PC-3 (cell line): ENCODE results near the gene OMA1. TPM values are rescaled to one million over a fixed set of nuclear protein-coding genes. Genes with fewer than 3 reads are reported as not detected.
"Not testable (repeated sequence)": the region's sequence is repeated elsewhere in the genome, so short reads cannot be mapped to it uniquely, and the experiment has no call there.

Experiments
- ATAC-seq: fragments of 200-7000 bp; cut with Tn5 transposase; 2 replicates; pipeline ENCODE4 v1.9.1; 2020; ENCODE audit warnings: mild to moderate bottlenecking, moderate library complexity
- BruUV-seq: library from RNA; stranded (reverse); fragments of 400-500 nt; replicated peaks from 2 replicates; lab custom pipeline; 2021; lab: Mats Ljungman, UMichigan
- CTCF ChIA-PET: fragments of 300-600 bp; sonication (Branson Sonifier 250); formaldehyde crosslinking; loops from one replicate; lab custom pipeline; 2022; ENCODE audit warnings: antibody characterized with exemption; lab: Charles Lee
- POLR2A ChIA-PET: fragments of 300-600 bp; sonication (Branson Sonifier 250); formaldehyde crosslinking; loops from one replicate; lab custom pipeline; 2022; ENCODE audit warnings: antibody characterized with exemption; ENCODE audit not compliant: unreplicated experiment; lab: Charles Lee
- DNase-seq: peaks from one replicate; pipeline ENCODE4 v3.0.0-alpha.2; 2015
- H2AFZ ChIP-seq: fragments of 300-600 bp; sonication (generic); 2 replicates; pipeline ENCODE4 v1.6.0; 2016; ENCODE audit warnings: antibody characterized with exemption, low read length
- H3F3A ChIP-seq: fragments of 300-600 bp; sonication (generic); one replicate; pipeline ENCODE4 v1.6.0; 2017; ENCODE audit warnings: antibody characterized with exemption, low read length, control low read depth, mild to moderate bottlenecking; ENCODE audit not compliant: unreplicated experiment
- H3K27ac ChIP-seq: fragments of 300-600 bp; sonication (generic); 2 replicates; pipeline ENCODE4 v1.5.1; 2016; ENCODE audit warnings: mild to moderate bottlenecking, low read length
- H3K27me3 ChIP-seq: fragments of 300-600 bp; sonication (generic); 2 replicates; pipeline ENCODE4 v1.6.1; 2016; ENCODE audit warnings: low read length, mixed read lengths
- H3K36me3 ChIP-seq: fragments of 300-600 bp; sonication (generic); 2 replicates; pipeline ENCODE4 v1.6.1; 2016; ENCODE audit warnings: low read depth, mixed run types, low read length, mixed read lengths
- H3K4me1 ChIP-seq: fragments of 300-600 bp; sonication (generic); 2 replicates; pipeline ENCODE4 v1.5.1; 2016; ENCODE audit warnings: low read length; ENCODE audit not compliant: insufficient read depth
- H3K4me2 ChIP-seq: fragments of 300-600 bp; sonication (generic); 2 replicates; pipeline ENCODE4 v1.6.0; 2016; ENCODE audit warnings: low read length
- H3K4me3 ChIP-seq: fragments of 300-600 bp; sonication (generic); 2 replicates; pipeline ENCODE4 v1.5.1; 2016; ENCODE audit warnings: mild to moderate bottlenecking, low read length, mixed read lengths
- H3K79me2 ChIP-seq: fragments of 300-600 bp; sonication (generic); 2 replicates; pipeline ENCODE4 v1.6.1; 2017; ENCODE audit warnings: low read length, mixed read lengths
- H3K9ac ChIP-seq: fragments of 300-600 bp; sonication (generic); 2 replicates; pipeline ENCODE4 v1.6.0; 2016; ENCODE audit warnings: mild to moderate bottlenecking, low read length
- H3K9me2 ChIP-seq: fragments of 300-600 bp; sonication (generic); replicated peaks from 2 replicates; pipeline ENCODE4 v1.6.1; 2016; ENCODE audit warnings: mixed run types, low read length, mixed read lengths
- H3K9me3 ChIP-seq: fragments of 300-600 bp; sonication (generic); 2 replicates; pipeline ENCODE4 v1.6.1; 2016; ENCODE audit warnings: low read length, mixed read lengths
- H4K20me1 ChIP-seq: fragments of 300-600 bp; sonication (generic); 2 replicates; pipeline ENCODE4 v1.6.1; 2016; ENCODE audit warnings: low read length, mixed read lengths
- EZH2 ChIP-seq: fragments of 300-600 bp; sonication (generic); IDR thresholded peaks from one replicate; pipeline ENCODE4 v1.6.1; 2017; ENCODE audit warnings: antibody characterized with exemption, mild to moderate bottlenecking, low read length; ENCODE audit not compliant: unreplicated experiment
- EZH2phosphoT487 ChIP-seq: fragments of 300-600 bp; sonication (generic); IDR thresholded peaks from 2 replicates; pipeline ENCODE4 v1.6.1; 2018; ENCODE audit warnings: mild to moderate bottlenecking, antibody characterized with exemption, low read length, borderline replicate concordance
- intact Hi-C: fragments of 100-400 bp; cut with micrococcal nuclease; formaldehyde crosslinking; loops from 2 replicates; pipeline ENCODE4 v1.9.0; 2023
- total RNA-seq: library from RNA; depleted of rRNA; stranded (reverse); fragments of >200 nt; gene quantifications from 2 replicates; pipeline ENCODE4 v1.2.3, GENCODE V29; 2014
- TF ChIP-seq, protein P1 (sequence below): fragments of 300-600 bp; sonication (generic); conservative IDR thresholded peaks from 2 replicates; pipeline ENCODE4 v1.5.1; 2017; ENCODE audit warnings: antibody characterized with exemption, low read depth, mild to moderate bottlenecking, low read length

The OMA1 gene
- total RNA-seq, 1 experiment from 2014 or later = 16.1 TPM

DNA sequence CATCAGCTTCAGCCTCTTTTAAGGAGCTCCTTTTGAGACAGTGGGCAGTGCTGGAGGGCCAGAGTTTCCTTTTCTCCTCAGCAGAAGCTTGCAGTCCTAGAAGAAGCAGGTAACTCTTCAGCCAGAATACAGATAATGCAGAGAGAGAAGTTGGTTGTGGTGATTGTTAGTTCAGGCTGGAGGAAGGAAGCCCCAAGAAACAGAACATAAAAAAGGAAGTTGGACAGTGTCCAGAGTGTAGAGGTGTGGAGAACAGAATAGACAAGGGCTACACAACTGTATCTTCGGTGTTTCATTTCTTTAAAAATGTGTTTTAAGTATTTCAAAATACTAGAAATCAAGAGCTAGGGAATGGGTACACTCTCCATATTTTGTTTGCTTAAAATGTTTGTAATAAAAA is 37.0 kb upstream of the OMA1 start:
- no TSS peak for BruUV-seq
- peaks cover 62% of the 10 kb centered on the region for H3K79me2 ChIP-seq
- peak overlapping the region; percentile 74 for H3K4me2 ChIP-seq
- H3F3A ChIP-seq = peaks cover 5% of the 10 kb centered on the region
- H3K9me3 ChIP-seq = no peaks in the 10 kb centered on the region
- TF ChIP-seq EZH2phosphoT487 (no peak), EZH2 (no peak)
- TF ChIP-seq, protein P1, sequence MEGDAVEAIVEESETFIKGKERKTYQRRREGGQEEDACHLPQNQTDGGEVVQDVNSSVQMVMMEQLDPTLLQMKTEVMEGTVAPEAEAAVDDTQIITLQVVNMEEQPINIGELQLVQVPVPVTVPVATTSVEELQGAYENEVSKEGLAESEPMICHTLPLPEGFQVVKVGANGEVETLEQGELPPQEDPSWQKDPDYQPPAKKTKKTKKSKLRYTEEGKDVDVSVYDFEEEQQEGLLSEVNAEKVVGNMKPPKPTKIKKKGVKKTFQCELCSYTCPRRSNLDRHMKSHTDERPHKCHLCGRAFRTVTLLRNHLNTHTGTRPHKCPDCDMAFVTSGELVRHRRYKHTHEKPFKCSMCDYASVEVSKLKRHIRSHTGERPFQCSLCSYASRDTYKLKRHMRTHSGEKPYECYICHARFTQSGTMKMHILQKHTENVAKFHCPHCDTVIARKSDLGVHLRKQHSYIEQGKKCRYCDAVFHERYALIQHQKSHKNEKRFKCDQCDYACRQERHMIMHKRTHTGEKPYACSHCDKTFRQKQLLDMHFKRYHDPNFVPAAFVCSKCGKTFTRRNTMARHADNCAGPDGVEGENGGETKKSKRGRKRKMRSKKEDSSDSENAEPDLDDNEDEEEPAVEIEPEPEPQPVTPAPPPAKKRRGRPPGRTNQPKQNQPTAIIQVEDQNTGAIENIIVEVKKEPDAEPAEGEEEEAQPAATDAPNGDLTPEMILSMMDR = no peak
- H3K4me3 ChIP-seq = peak overlapping the region; percentile 45; the same call in 1 of the 2 replicates
- DNase-seq (peak; percentile 26), ATAC-seq (no peak)
- H3K9ac ChIP-seq = peak overlapping the region; percentile 57
- ChIA-PET POLR2A (no interaction called here), CTCF (no interaction called here)
- H3K4me1 ChIP-seq = peaks cover 39% of the 10 kb centered on the region
- H3K27me3 ChIP-seq = no peaks in the 10 kb centered on the region
- no peaks in the 10 kb centered on the region for H3K36me3 ChIP-seq
- no peak overlapping the region for H2AFZ ChIP-seq
- H4K20me1 ChIP-seq = no peaks in the 10 kb centered on the region
- intact Hi-C loops = no loop called here
- peak overlapping the region; percentile 94 for H3K27ac ChIP-seq
- H3K9me2 ChIP-seq = no peaks in the 10 kb centered on the region

DNA sequence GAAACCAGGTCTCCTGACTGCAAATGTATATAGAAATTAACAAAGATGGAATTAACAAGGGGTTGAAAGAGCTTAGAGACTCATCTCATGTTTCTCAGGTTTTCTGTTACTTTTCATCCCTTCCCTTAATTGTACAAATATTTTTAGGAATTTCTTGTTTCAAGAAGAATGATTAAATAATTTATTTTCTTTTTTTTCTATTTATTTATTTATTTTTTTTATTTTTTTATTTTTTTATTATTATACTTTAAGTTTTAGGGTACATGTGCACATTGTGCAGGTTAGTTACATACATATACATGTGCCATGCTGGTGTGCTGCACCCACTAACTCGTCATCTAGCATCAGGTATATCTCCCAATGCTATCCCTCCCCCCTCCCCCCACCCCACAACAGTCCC is 35.6 kb upstream of the OMA1 start:
- intact Hi-C loops, H4K20me1 ChIP-seq, BruUV-seq, H3F3A ChIP-seq, H3K4me2 ChIP-seq, H2AFZ ChIP-seq, POLR2A ChIA-PET, H3K9me3 ChIP-seq, H3K27ac ChIP-seq, H3K4me3 ChIP-seq, H3K9me2 ChIP-seq, CTCF ChIA-PET, H3K9ac ChIP-seq, H3K36me3 ChIP-seq, DNase-seq, ATAC-seq, H3K27me3 ChIP-seq: not testable (repeated sequence)
- Histone ChIP-seq H3K4me1 (peaks cover 50% of the 10 kb centered on the region), H3K79me2 (peaks cover 65% of the 10 kb centered on the region)

DNA sequence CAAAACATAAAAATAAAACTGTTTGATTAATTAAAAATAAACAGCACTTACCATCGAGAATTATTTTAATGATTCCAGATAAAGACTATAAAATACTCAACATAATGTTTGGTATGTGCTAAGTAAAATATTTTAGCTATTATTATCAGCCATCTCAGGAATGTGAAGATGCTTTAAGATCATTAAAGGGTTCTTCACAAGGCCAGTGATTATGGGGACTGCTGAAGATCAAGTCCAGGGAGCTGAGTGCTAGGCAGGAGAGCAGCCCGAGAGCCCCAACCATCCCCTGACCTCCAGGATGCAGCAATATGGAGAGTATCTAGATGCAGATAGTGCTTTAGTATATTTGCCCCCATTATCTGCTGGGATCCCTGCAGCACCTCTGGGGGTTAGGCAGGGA is 35.1 kb upstream of the OMA1 start:
- POLR2A ChIA-PET = no interaction called here
- intact Hi-C loops = no loop called here
- ATAC-seq = no peak
- H3K9me3 ChIP-seq = no peaks in the 10 kb centered on the region
- CTCF ChIA-PET = no interaction called here
- no peaks in the 10 kb centered on the region for H3K9me2 ChIP-seq
- H4K20me1 ChIP-seq = peaks cover under 1% of the 10 kb centered on the region; the same call in 1 of the 2 replicates
- H3K79me2 ChIP-seq = peaks cover 65% of the 10 kb centered on the region
- no peak for DNase-seq
- no peaks in the 10 kb centered on the region for H3K27me3 ChIP-seq
- no TSS peak for BruUV-seq
- H3K4me3 ChIP-seq = no peak overlapping the region
- no peak overlapping the region for H3K27ac ChIP-seq
- peaks cover 50% of the 10 kb centered on the region for H3K4me1 ChIP-seq
- H3K9ac ChIP-seq = no peak overlapping the region
- H3K4me2 ChIP-seq = no peak overlapping the region
- no peak for TF ChIP-seq EZH2
- TF ChIP-seq, protein P1 = no peak
- TF ChIP-seq EZH2phosphoT487 = no peak
- no peaks in the 10 kb centered on the region for H3K36me3 ChIP-seq
- H2AFZ ChIP-seq = no peak overlapping the region
- peaks cover 5% of the 10 kb centered on the region for H3F3A ChIP-seq
